Heart left ventricle (tissue), 16 donors: ENCODE measurements around the gene PCBP4. TPM values are rescaled to one million over a fixed set of nuclear protein-coding genes. Genes with fewer than 3 reads are reported as not detected.
A peak's percentile ranks its signal among the peaks of the same experiment; 100 is the strongest.

Experiments used
- ATAC-seq, 4 donors: fragments of 200-7000 bp; cut with Tn5 transposase; one replicate each; pipeline ENCODE4 v1.9.1; 2020 to 2022; ENCODE audit warnings: moderate library complexity in 4 of 4, mild to moderate bottlenecking in 3 of 4, moderate number of reproducible peaks in 1 of 4
- DNase-seq, 5 donors: peaks; one replicate each; pipeline ENCODE4 v3.0.0-alpha.2; 2020
- H3K27ac ChIP-seq, 12 donors: fragments of 200-600 bp; sonication (generic) in 4 of 12; one replicate each; pipeline versions ENCODE4 v1.5.0 to v1.8.0; 2016 to 2022; ENCODE audit warnings: mild to moderate bottlenecking in 2 of 12
- H3K27me3 ChIP-seq, 9 donors: fragments of 200-600 bp; sonication (generic) in 2 of 9; one replicate each; pipeline versions ENCODE4 v1.5.1 to v1.8.0; 2016 to 2022; ENCODE audit warnings: mild to moderate bottlenecking in 3 of 9
- H3K36me3 ChIP-seq, 9 donors: fragments of 200-600 bp; sonication (generic) in 2 of 9; one replicate each; pipeline versions ENCODE4 v1.5.0 to v1.8.0; 2018 to 2022; ENCODE audit warnings: mild to moderate bottlenecking in 2 of 9
- H3K4me1 ChIP-seq, 12 donors: fragments of 200-600 bp; sonication (generic) in 4 of 12; one replicate each; pipeline versions ENCODE4 v1.5.0 to v1.8.0; 2016 to 2022; ENCODE audit warnings: mild to moderate bottlenecking in 3 of 12
- H3K4me3 ChIP-seq, 12 donors: fragments of 200-600 bp; sonication (generic) in 4 of 12; one replicate each; pipeline versions ENCODE4 v1.5.0 to v1.8.0; 2017 to 2022; ENCODE audit warnings: mild to moderate bottlenecking in 9 of 12, moderate library complexity in 4 of 12
- H3K9me3 ChIP-seq, 12 donors: fragments of 200-600 bp; sonication (generic) in 4 of 12; one replicate each; pipeline versions ENCODE4 v1.5.0 to v1.8.0; 2016 to 2022; ENCODE audit warnings: mild to moderate bottlenecking in 1 of 12
- POLR2A ChIP-seq, 2 donors: fragments of 450-650 bp; IDR thresholded peaks; one replicate each; pipeline ENCODE4 v1.6.1; 2017; ENCODE audit warnings: antibody characterized with exemption in 2 of 2, mild to moderate bottlenecking in 2 of 2, moderate library complexity in 2 of 2
- WGBS, 4 donors: extraction: QIAGEN DNeasy Blood & Tissue Kit in 2 of 4; methylation state at CpG; one replicate each; pipeline versions ENCODE4 v1.1.5 to v1.1.7; 2013 to 2018; 5-methylcytosine and 5-hydroxymethylcytosine counted together
- intact Hi-C, 10 donors: fragments of 100-400 bp; cut with DNase I; formaldehyde crosslinking; loops; one replicate each; pipeline versions ENCODE4 v1.11.1 to v1.14.2; 2022
- long read RNA-seq, 3 donors: library from polyadenylated mRNA; unstranded; transcript quantifications; one replicate each; pipeline ENCODE4 v2.0.0, GENCODE V29; 2020 to 2021
- polyA plus RNA-seq, 2 donors: library from polyadenylated mRNA; stranded (reverse); fragments of 200-250 nt; gene quantifications; one replicate each; pipeline ENCODE4 v1.2.3, GENCODE V29; 2013
- total RNA-seq, 9 donors: library from RNA; depleted of rRNA in 2 of 9; stranded (reverse); fragments of >200 nt in 2 of 9; fragmentation: NEBNext Ultra II Directional in 3 of 9; extraction: Animal tissue kit (Norgen Biotek cat#: 25700) in 3 of 9; gene quantifications; one replicate each; pipeline versions ENCODE4 v1.1.0 to v1.2.4, GENCODE V29; 2016 to 2023
- TF ChIP-seq, protein P1 (sequence below), 12 donors: fragments of 200-600 bp; sonication (generic) in 4 of 12; IDR thresholded peaks; one replicate each; pipeline versions ENCODE4 v1.5.0 to v1.8.0; 2018 to 2022; ENCODE audit warnings: antibody characterized with exemption in 12 of 12, mild to moderate bottlenecking in 5 of 12
- donor health status: ischemic (EF 13 %, LVEDD 7.1; RV severe dilation, severe dysfunction).
- donor health status: healthy with polysubstance abuse.
- donor health status: DM: no; HTN: yes; CAD: no.
- donor health status: DM: no; HTN: no; CAD: no.
- donor health status: ischemic (EF 25% LVEDD 6.9; RV normal size, moderate dysfunction).
- donor health status: ischemic (EF 25% LVEDD 5.7; RV mildly dilated, moderate dysfunction).
- donor health status: healthy.
- donor health status: DM: yes; HTN: yes; CAD: no.
- donor health status: ischemic (EF 35%, LVEDD 5.7; RV mildly dilated, moderate dysfunction).
- donor health status: nonischemic (EF 11% LVEDD 7.7; RV severe dilation, severe dysfunction).
- donor health status: DM: yes; HTN: yes; CAD: no.
- donor health status: PGD.
- donor health status: ischemic (EF 29% LVEDD 5.4; RV normal size, mild dysfunction).
- donor health status: nonischemic (EF 23%, LVEDD 6.1; RV moderate dilation, normal function).

PCBP4 gene
- total RNA-seq (100 to 1,000 TPM in 2 of 9 donors, 10 to 100 TPM in 7; 55.4 to 149 (median 63.9) TPM), polyA plus RNA-seq (100 to 1,000 TPM in 1 of 2 donors, 10 to 100 TPM in 1; 64.8 to 101 TPM)
- long read RNA-seq, donor 1, transcript PCBP4-202 (13 exons, 2,015 nt): major isoform, 11 of 45 reads
- long read RNA-seq, donor 1, partial matches to known transcripts: 8 of 45 reads
- long read RNA-seq, donor 1, other reads (novel, unspliced or antisense): 23 of 45 reads
- long read RNA-seq, donor 2, transcript PCBP4-202 (13 exons, 2,015 nt): major isoform, 102 of 241 reads
- long read RNA-seq, donor 2, transcript PCBP4-205 (14 exons, 2,147 nt): minor isoform, 10 of 241 reads
- long read RNA-seq, donor 2, partial matches to known transcripts: 25 of 241 reads
- long read RNA-seq, donor 2, other reads (novel, unspliced or antisense): 104 of 241 reads
- long read RNA-seq, donor 3, transcript PCBP4-205 (14 exons, 2,147 nt): minor isoform, 5 of 57 reads
- long read RNA-seq, donor 3, transcript PCBP4-202 (13 exons, 2,015 nt): major isoform, 13 of 57 reads
- long read RNA-seq, donor 3, partial matches to known transcripts: 11 of 57 reads
- long read RNA-seq, donor 3, other reads (novel, unspliced or antisense): 28 of 57 reads

DNA sequence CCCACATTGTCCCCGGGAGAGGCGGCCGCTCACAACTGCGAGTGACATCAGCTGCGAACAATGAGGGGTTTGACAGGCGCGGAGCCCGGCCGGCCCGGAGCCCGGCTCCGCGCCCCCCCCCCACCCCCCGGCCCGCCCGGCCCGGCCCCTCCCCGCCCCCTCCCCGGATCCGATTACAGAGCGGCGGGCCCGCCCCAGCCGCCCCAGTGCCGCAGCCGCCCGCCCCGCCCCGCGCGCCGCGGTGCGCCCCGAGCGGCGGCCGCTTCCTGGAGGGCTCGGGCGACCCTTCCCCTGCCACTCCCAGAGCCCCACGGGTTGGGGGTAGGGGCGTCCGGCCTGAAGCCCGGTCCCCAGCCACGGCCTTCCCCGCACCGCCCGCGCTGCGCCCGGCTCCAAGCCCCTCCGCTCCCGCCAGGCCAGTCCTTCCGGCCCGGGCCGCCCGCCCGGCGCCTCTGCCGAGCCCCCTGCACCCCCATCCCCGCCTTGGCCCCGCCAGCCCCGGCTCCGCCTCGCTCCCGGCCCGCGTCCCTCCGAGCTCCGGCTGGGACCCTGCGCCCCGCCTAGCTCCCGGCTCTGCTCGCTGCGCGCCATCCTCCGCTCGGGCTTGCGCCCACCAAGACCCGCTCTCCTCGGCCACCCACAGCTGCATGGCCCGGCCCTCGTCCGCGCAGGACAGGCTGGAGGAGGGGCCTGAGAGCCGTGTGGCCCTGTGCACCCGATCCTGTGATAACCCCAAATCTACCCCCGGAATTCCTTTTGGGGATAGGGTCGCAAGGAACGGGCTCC is at the start of gene PCBP4:
Gene PCBP4 (minus strand): TSS at position 71 of the 786 bp plus-strand sequence. CDS start 6,214 bp downstream, outside the sequence.
- WGBS, 4 donors: 1 to 3% (median 2%) methylated on average over 4 to 90 of the region's 90 CpGs
- Histone ChIP-seq H3K4me1 (peaks cover 3 to 82% (median 39%) of the 10 kb centered on the region in 12 donors), H3K27me3 (no peaks in the 10 kb centered on the region), H3K4me3 (peak within 1 kb of the TSS; percentile 72 to 97 (median 84)), H3K27ac (peak within 1 kb of the TSS; percentile 83 to 98 (median 96)), H3K9me3 (no peaks in the 10 kb centered on the region), H3K36me3 (peaks cover 0 to 10% (median 0%) of the 10 kb centered on the region in 9 donors)
- intact Hi-C loops: loop anchor here in 1 of 10 donors (10.0 kb wide), 1 partner anchor 1613 kb away; the partner anchor contains the start of genes CYB561D2, NPRL2 and TMEM115
- ATAC-seq: peak; percentile 67 to 75 (median 70)
- peak in 1 of 2 donors; percentile 74 for TF ChIP-seq POLR2A (IDR thresholded peaks at IDR 0.05)
- TF ChIP-seq, protein P1, sequence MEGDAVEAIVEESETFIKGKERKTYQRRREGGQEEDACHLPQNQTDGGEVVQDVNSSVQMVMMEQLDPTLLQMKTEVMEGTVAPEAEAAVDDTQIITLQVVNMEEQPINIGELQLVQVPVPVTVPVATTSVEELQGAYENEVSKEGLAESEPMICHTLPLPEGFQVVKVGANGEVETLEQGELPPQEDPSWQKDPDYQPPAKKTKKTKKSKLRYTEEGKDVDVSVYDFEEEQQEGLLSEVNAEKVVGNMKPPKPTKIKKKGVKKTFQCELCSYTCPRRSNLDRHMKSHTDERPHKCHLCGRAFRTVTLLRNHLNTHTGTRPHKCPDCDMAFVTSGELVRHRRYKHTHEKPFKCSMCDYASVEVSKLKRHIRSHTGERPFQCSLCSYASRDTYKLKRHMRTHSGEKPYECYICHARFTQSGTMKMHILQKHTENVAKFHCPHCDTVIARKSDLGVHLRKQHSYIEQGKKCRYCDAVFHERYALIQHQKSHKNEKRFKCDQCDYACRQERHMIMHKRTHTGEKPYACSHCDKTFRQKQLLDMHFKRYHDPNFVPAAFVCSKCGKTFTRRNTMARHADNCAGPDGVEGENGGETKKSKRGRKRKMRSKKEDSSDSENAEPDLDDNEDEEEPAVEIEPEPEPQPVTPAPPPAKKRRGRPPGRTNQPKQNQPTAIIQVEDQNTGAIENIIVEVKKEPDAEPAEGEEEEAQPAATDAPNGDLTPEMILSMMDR (IDR thresholded peaks at IDR 0.05): peak in 2 of 12 donors; percentile 3 to 8
- peak; percentile 84 to 89 (median 87) for DNase-seq

DNA sequence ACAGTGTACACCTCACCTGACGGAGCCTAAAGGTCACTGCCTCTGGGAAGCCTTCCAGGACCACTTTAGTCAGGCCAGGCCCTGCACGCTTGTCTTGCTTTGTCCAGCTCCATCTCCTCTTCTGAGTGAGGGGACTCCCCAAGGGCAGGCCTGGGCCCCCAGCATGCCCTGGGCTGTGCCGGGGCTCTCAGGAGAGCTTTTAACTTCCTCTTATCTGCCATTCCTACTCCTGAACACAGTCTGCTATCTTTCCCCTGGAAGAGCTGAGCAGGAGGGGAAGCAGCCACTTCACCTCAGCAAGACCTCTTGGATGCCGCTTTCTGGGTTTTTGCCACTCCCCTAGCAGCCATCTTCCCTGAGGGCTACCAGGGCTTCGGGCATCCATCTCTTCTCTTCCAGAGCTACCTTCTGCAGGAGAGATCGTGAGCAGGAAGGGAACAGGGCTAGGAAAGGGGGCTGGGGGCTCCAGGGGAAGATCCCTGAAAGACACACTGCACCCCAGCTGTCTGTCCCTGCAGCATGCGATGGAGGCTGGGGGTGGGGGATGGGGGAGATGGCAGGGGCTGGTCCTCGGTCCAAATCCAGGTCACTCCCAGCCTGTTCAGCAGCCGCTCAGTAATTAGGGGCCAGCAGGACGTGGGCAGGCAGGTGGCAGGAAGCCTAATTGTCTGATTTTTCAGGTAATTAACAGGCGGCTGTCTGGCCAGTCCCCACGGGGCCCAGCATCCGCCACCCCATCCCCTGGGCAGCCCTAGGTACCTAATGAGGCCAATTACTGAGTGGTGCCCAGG is 48.4 kb upstream of the PCBP4 start:
- Histone ChIP-seq H3K9me3 (no peaks in the 10 kb centered on the region), H3K4me1 (peaks cover 19 to 75% (median 44%) of the 10 kb centered on the region in 12 donors), H3K4me3 (no peak overlapping the region), H3K27me3 (no peaks in the 10 kb centered on the region), H3K27ac (peak overlapping the region in 1 of 12 donors; percentile 52), H3K36me3 (no peaks in the 10 kb centered on the region)
- ATAC-seq: no peak
- intact Hi-C loops: loop anchor here in 1 of 10 donors (5.0 kb wide), 1 partner anchor 37 kb away; no protein-coding TSS in a partner anchor
- no peak for DNase-seq
- TF ChIP-seq POLR2A (IDR thresholded peaks at IDR 0.05): no peak
- TF ChIP-seq, protein P1 (IDR thresholded peaks at IDR 0.05): no peak
- WGBS, 4 donors: 77 to 80% (median 78%) methylated on average over 10 to 13 of the region's 13 CpGs

DNA sequence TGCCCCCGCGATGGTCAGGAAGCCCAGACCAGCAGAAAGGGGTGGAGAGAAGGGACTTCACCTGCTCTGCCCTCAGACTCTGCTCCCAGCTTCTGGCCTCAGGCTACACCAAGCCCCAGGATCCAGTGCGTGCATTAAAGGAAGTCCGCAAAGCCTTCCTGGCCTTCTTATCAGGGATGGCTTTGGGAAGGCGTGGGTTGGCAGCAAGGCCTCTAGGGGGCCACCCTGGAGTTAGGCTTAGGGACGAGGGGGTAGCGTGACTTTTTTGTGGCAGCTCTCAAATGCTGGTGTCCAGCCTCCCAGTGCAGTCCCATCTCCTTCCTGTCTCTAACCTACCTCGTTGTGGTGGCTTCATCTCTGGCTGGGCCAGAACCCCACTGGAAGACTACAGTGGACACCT is 47.4 kb upstream of the PCBP4 start:
- Histone ChIP-seq H3K36me3 (no peaks in the 10 kb centered on the region), H3K27ac (no peak overlapping the region), H3K27me3 (no peaks in the 10 kb centered on the region), H3K4me3 (no peak overlapping the region), H3K9me3 (no peaks in the 10 kb centered on the region), H3K4me1 (peaks cover 12 to 64% (median 34%) of the 10 kb centered on the region in 12 donors)
- TF ChIP-seq POLR2A (IDR thresholded peaks at IDR 0.05): no peak
- TF ChIP-seq, protein P1 (IDR thresholded peaks at IDR 0.05): peak in 4 of 12 donors; percentile 9 to 20 (median 18)
- DNase-seq (no peak), ATAC-seq (no peak)
- 73 to 77% (median 73%) methylated on average over 7 to 8 of the region's 8 CpGs for WGBS, 4 donors
- intact Hi-C loops: loop anchor here in 1 of 10 donors (5.0 kb wide), 1 partner anchor 38 kb away; no protein-coding TSS in a partner anchor
